ENCODE data around the gene OR51B4. TPM values are rescaled to one million over a fixed set of nuclear protein-coding genes. Genes with fewer than 3 reads are reported as not detected.

The OR51B4 gene
- total and polyA plus RNA-seq, 9 of the 15 experiments (the other 6 are each of a cell fraction or from before 2014, with no cell fraction given), result 17.1 to 64.6 (median 39.9) TPM

GRCh38 chr11:5275369-5276110, 26.2 kb downstream of the OR51B4 start (continued):
- TF ChIP-seq GATA2 (CRISPR knock-in tag; IDR thresholded peaks at IDR 0.05), result peak; percentile 64
- TF ChIP-seq MXI1 (IDR thresholded peaks at IDR 0.05; ENCODE audit: low read depth, low read length), result no peak
- no peak for TF ChIP-seq ZBTB17 (CRISPR knock-in tag; IDR thresholded peaks at IDR 0.05)
- TF ChIP-seq ID3 (CRISPR knock-in tag; IDR thresholded peaks at IDR 0.05), result no peak
- no peak for TF ChIP-seq ID3 (tag; IDR thresholded peaks at IDR 0.05)
- TF ChIP-seq SAP30 (IDR thresholded peaks at IDR 0.05; ENCODE audit: borderline replicate concordance, insufficient read depth, low read depth, low read length, poor library complexity, severe bottlenecking), result no peak
- TF ChIP-seq ZNF175 (CRISPR knock-in tag; IDR thresholded peaks at IDR 0.05; ENCODE audit: low read depth), result no peak
- TF ChIP-seq HMG20B (CRISPR knock-in tag; IDR thresholded peaks at IDR 0.05), result no peak
- no peak for TF ChIP-seq NFIX (CRISPR knock-in tag; IDR thresholded peaks at IDR 0.05; ENCODE audit: low read depth)
- no peak for TF ChIP-seq MCM2 (IDR thresholded peaks at IDR 0.05; ENCODE audit: low read depth)
- no peak for TF ChIP-seq U2AF2 (optimal IDR thresholded peaks at IDR 0.05; ENCODE audit: low read depth, low read length)
- TF ChIP-seq ZNF764 (CRISPR knock-in tag; IDR thresholded peaks at IDR 0.05; ENCODE audit: low read depth), result no peak
- no peak for TF ChIP-seq TCF7 (IDR thresholded peaks at IDR 0.05; ENCODE audit: borderline replicate concordance)
- no peak for TF ChIP-seq HNRNPK (IDR thresholded peaks at IDR 0.05; ENCODE audit: low read depth, low read length, poor library complexity, severe bottlenecking)
- TF ChIP-seq ARID2 (IDR thresholded peaks at IDR 0.05), result no peak
- no peak for TF ChIP-seq BMI1 (IDR thresholded peaks at IDR 0.05; ENCODE audit: low read length)
- no peak for TF ChIP-seq ZNF3 (CRISPR knock-in tag; IDR thresholded peaks at IDR 0.05)
- TF ChIP-seq SNRNP70 (optimal IDR thresholded peaks at IDR 0.05; ENCODE audit: low read depth, low read length), result no peak
- no peak for TF ChIP-seq ZNF263 (CRISPR knock-in tag; IDR thresholded peaks at IDR 0.05; ENCODE audit: borderline replicate concordance)
- no peak for TF ChIP-seq RFX7 (CRISPR knock-in tag; IDR thresholded peaks at IDR 0.05)
